Measurements from ENCODE around the gene TTLL10. TPM values are rescaled to one million over a fixed set of nuclear protein-coding genes. Genes with fewer than 3 reads are reported as not detected.

The TTLL10 gene
- polyA plus RNA-seq, 1 of the 3 experiments (the other 2 are of a cell fraction) = not detected

GRCh38 chr1:1173061-1173792, 453 bp upstream of the TTLL10 start:
- CTCF ChIA-PET = interaction anchor here (1.5 to 1.8 kb wide), 2 partner anchors 14 to 51 kb away, joined by 5 to 7 read pairs; no protein-coding TSS in a partner anchor
- POLR2A ChIA-PET = no interaction called here
- H3F3A ChIP-seq (replicated peaks; ENCODE audit: insufficient read depth) = no peaks in the 10 kb centered on the region
- H3K27ac ChIP-seq (ENCODE audit: low read depth in 2 of 2, low read length in 1 of 2) = no peak overlapping the region
- WGBS (ENCODE audit: low lambda C conversion rate) = 79% methylated on average over 19 of the region's 32 CpGs
- no peaks in the 10 kb centered on the region for H4K20me1 ChIP-seq (ENCODE audit: insufficient read depth)
- H3K9ac ChIP-seq = no peak overlapping the region
- no peak overlapping the region for H3K4me3 ChIP-seq (ENCODE audit: low read depth in 2 of 2, low read length in 1 of 2)
- no peaks in the 10 kb centered on the region for H3K9me2 ChIP-seq
- TF ChIP-seq MXI1 (IDR thresholded peaks at IDR 0.05; ENCODE audit: low read depth, low read length) = no peak
- no peak for TF ChIP-seq EZH2phosphoT487 (IDR thresholded peaks at IDR 0.05; ENCODE audit: borderline replicate concordance, low read depth)
- TF ChIP-seq POLR2AphosphoS5 (IDR thresholded peaks at IDR 0.05; ENCODE audit: low read depth, low read length) = no peak
- no peak for TF ChIP-seq RCOR1 (IDR thresholded peaks at IDR 0.05; ENCODE audit: low read length)
- TF ChIP-seq ZBTB33 (IDR thresholded peaks at IDR 0.05; ENCODE audit: borderline replicate concordance, low read depth) = no peak
- no peak for TF ChIP-seq SIN3A (IDR thresholded peaks at IDR 0.05; ENCODE audit: borderline replicate concordance, low read depth, low read length)
- TF ChIP-seq, protein P1, sequence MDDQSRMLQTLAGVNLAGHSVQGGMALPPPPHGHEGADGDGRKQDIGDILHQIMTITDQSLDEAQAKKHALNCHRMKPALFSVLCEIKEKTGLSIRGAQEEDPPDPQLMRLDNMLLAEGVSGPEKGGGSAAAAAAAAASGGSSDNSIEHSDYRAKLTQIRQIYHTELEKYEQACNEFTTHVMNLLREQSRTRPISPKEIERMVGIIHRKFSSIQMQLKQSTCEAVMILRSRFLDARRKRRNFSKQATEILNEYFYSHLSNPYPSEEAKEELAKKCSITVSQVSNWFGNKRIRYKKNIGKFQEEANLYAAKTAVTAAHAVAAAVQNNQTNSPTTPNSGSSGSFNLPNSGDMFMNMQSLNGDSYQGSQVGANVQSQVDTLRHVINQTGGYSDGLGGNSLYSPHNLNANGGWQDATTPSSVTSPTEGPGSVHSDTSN (IDR thresholded peaks at IDR 0.05) = no peak
- no peak for TF ChIP-seq FOSL2 (IDR thresholded peaks at IDR 0.05; ENCODE audit: borderline replicate concordance, low read depth)
- TF ChIP-seq GABPA (IDR thresholded peaks at IDR 0.05; ENCODE audit: low read depth) = no peak
- no peak for TF ChIP-seq MEF2A (IDR thresholded peaks at IDR 0.05; ENCODE audit: borderline replicate concordance, low read depth)
- no peak for TF ChIP-seq TCF12 (IDR thresholded peaks at IDR 0.05)
- TF ChIP-seq REST (IDR thresholded peaks at IDR 0.05; ENCODE audit: low read depth, low read length) = no peak
- TF ChIP-seq SMC3 (IDR thresholded peaks at IDR 0.05; ENCODE audit: low read depth, low read length) = no peak
- TF ChIP-seq FOXM1 (IDR thresholded peaks at IDR 0.05; ENCODE audit: low read depth) = no peak
- TF ChIP-seq, protein P2, sequence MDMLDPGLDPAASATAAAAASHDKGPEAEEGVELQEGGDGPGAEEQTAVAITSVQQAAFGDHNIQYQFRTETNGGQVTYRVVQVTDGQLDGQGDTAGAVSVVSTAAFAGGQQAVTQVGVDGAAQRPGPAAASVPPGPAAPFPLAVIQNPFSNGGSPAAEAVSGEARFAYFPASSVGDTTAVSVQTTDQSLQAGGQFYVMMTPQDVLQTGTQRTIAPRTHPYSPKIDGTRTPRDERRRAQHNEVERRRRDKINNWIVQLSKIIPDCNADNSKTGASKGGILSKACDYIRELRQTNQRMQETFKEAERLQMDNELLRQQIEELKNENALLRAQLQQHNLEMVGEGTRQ (IDR thresholded peaks at IDR 0.05; ENCODE audit: borderline replicate concordance, low read depth, low read length) = no peak
- TF ChIP-seq TEAD4 (IDR thresholded peaks at IDR 0.05; ENCODE audit: borderline replicate concordance, insufficient read depth) = no peak
- TF ChIP-seq, protein P3, sequence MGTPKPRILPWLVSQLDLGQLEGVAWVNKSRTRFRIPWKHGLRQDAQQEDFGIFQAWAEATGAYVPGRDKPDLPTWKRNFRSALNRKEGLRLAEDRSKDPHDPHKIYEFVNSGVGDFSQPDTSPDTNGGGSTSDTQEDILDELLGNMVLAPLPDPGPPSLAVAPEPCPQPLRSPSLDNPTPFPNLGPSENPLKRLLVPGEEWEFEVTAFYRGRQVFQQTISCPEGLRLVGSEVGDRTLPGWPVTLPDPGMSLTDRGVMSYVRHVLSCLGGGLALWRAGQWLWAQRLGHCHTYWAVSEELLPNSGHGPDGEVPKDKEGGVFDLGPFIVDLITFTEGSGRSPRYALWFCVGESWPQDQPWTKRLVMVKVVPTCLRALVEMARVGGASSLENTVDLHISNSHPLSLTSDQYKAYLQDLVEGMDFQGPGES (IDR thresholded peaks at IDR 0.05; ENCODE audit: low read depth, low read length) = no peak
- TF ChIP-seq YY1 (IDR thresholded peaks at IDR 0.05; ENCODE audit: low read depth) = no peak
- H2AFZ ChIP-seq (ENCODE audit: low read depth) = no peak overlapping the region
- H3K9me3 ChIP-seq = no peaks in the 10 kb centered on the region
- no peaks in the 10 kb centered on the region for H3K27me3 ChIP-seq (ENCODE audit: insufficient read depth)
- DNase-seq = no peak
- no peaks in the 10 kb centered on the region for H3K4me1 ChIP-seq (ENCODE audit: control insufficient read depth in 1 of 2, insufficient read depth in 2 of 2, low read depth in 1 of 2, low read length in 1 of 2)
- H3K4me2 ChIP-seq = no peak overlapping the region
- H3K79me2 ChIP-seq (ENCODE audit: insufficient read depth) = no peaks in the 10 kb centered on the region
- H3K36me3 ChIP-seq (replicated peaks in 1 of 2; ENCODE audit: control insufficient read depth in 1 of 2, insufficient read depth in 2 of 2, low read length in 1 of 2) = no peaks in the 10 kb centered on the region

Measured in SK-N-SH (cell line).